IMR-90 (cell line): ENCODE measurements around the gene CENPS. TPM values are rescaled to one million over a fixed set of nuclear protein-coding genes. Genes with fewer than 3 reads are reported as not detected.

ENCODE experiments used
- ATAC-seq: fragments of 200-7000 bp; cut with Tn5 transposase; 2 replicates; pipeline ENCODE4 v1.9.1; 2020; ENCODE audit warnings: low read depth, mild to moderate bottlenecking, moderate library complexity
- BruUV-seq: library from RNA; stranded (reverse); fragments of 400-500 nt; replicated peaks from 2 replicates; lab custom pipeline; 2021; lab: Mats Ljungman, UMichigan
- CTCF ChIA-PET: fragments of 300-600 bp; formaldehyde crosslinking; extraction: SDS; loops from one replicate; lab custom pipeline; 2021; ENCODE audit warnings: antibody characterized with exemption; lab: Yijun Ruan, JAX
- POLR2A ChIA-PET: fragments of 300-600 bp; sonication (Branson Sonifier 250); formaldehyde crosslinking; loops from one replicate; lab custom pipeline; 2022; ENCODE audit warnings: antibody characterized with exemption; ENCODE audit not compliant: unreplicated experiment; lab: Charles Lee
- DNase-seq: peaks from one replicate; pipeline ENCODE4 v3.0.0; 2013
- H2AFZ ChIP-seq: replicated peaks from 2 replicates; pipeline ENCODE3; 2013; ENCODE audit warnings: low read length, mild to moderate bottlenecking; ENCODE audit not compliant: poor library complexity
- H2AK5ac ChIP-seq: 2 replicates; pipeline ENCODE4 v1.6.1; 2013; ENCODE audit warnings: low read depth, low read length, inconsistent platforms
- H2AK9ac ChIP-seq: replicated peaks from 2 replicates; pipeline ENCODE3; 2013; ENCODE audit warnings: mild to moderate bottlenecking, low read depth, low read length, moderate library complexity; ENCODE audit not compliant: poor library complexity
- H2BK120ac ChIP-seq: 2 replicates; pipeline ENCODE4 v1.6.1; 2013; ENCODE audit warnings: low read depth, low read length, inconsistent platforms
- H2BK15ac ChIP-seq: 3 replicates; pipeline ENCODE4 v1.6.1; 2013; ENCODE audit warnings: low read depth, low read length, inconsistent platforms
- H2BK20ac ChIP-seq: 2 replicates; pipeline ENCODE4 v1.6.1; 2013; ENCODE audit warnings: low read depth, mild to moderate bottlenecking, inconsistent platforms, low read length, moderate library complexity
- H2BK5ac ChIP-seq: 2 replicates; pipeline ENCODE4 v1.6.1; 2013; ENCODE audit warnings: mild to moderate bottlenecking, low read depth, low read length, inconsistent platforms; ENCODE audit not compliant: poor library complexity, severe bottlenecking
- H3K14ac ChIP-seq: replicated peaks from 2 replicates; pipeline ENCODE4 v1.6.1; 2013; ENCODE audit warnings: low read depth, low read length, inconsistent platforms
- H3K18ac ChIP-seq: 2 replicates; pipeline ENCODE4 v1.6.1; 2013; ENCODE audit warnings: low read depth, low read length, control low read depth
- H3K23ac ChIP-seq: 2 replicates; pipeline ENCODE4 v1.6.1; 2013; ENCODE audit warnings: low read depth, low read length, inconsistent platforms
- H3K27ac ChIP-seq: 2 replicates; pipeline ENCODE4 v1.5.1; 2013; ENCODE audit warnings: mild to moderate bottlenecking, control low read depth, low read length; ENCODE audit not compliant: insufficient read depth
- H3K27me3 ChIP-seq: 2 replicates; pipeline ENCODE4 v1.6.1; 2013; ENCODE audit warnings: low read length; ENCODE audit not compliant: control insufficient read depth, insufficient read depth
- H3K36me3 ChIP-seq: 2 replicates; pipeline ENCODE4 v1.6.1; 2013; ENCODE audit warnings: low read length, mixed read lengths; ENCODE audit not compliant: control insufficient read depth, insufficient read depth
- H3K4ac ChIP-seq: 2 replicates; pipeline ENCODE4 v1.6.1; 2013; ENCODE audit warnings: low read depth, low read length, inconsistent platforms
- H3K4me1 ChIP-seq: 2 replicates; pipeline ENCODE4 v1.6.1; 2013; ENCODE audit warnings: low read length, mixed read lengths; ENCODE audit not compliant: control insufficient read depth, insufficient read depth
- H3K4me2 ChIP-seq: 2 replicates; pipeline ENCODE4 v1.6.1; 2013; ENCODE audit warnings: low read depth, mild to moderate bottlenecking, control low read depth, low read length, moderate library complexity
- H3K4me3 ChIP-seq: 2 replicates; pipeline ENCODE4 v1.5.1; 2013; ENCODE audit warnings: low read depth, mild to moderate bottlenecking, control low read depth, low read length, moderate library complexity; ENCODE audit not compliant: insufficient read depth
- H3K56ac ChIP-seq: 2 replicates; pipeline ENCODE4 v1.6.1; 2013; ENCODE audit warnings: low read length, inconsistent platforms; ENCODE audit not compliant: insufficient read depth; ENCODE audit errors: extremely low read depth
- H3K79me1 ChIP-seq, 2 experiments: 2 replicates each; pipeline ENCODE4 v1.6.1; 2013; ENCODE audit warnings: low read length in 2 of 2, inconsistent platforms in 1 of 2, low read depth in 1 of 2
- H3K9ac ChIP-seq: 2 replicates; pipeline ENCODE4 v1.6.1; 2013; ENCODE audit warnings: low read depth, low read length, control low read depth
- H3K9me1 ChIP-seq: 2 replicates; pipeline ENCODE4 v1.6.1; 2013; ENCODE audit warnings: low read length, inconsistent platforms; ENCODE audit not compliant: insufficient read depth
- H3K9me3 ChIP-seq: 2 replicates; pipeline ENCODE4 v1.6.1; 2013; ENCODE audit warnings: low read length; ENCODE audit not compliant: control insufficient read depth, insufficient read depth
- H4K20me1 ChIP-seq: 2 replicates; pipeline ENCODE4 v1.6.1; 2013; ENCODE audit warnings: low read length, inconsistent platforms; ENCODE audit not compliant: insufficient read depth
- H4K5ac ChIP-seq: 2 replicates; pipeline ENCODE4 v1.6.1; 2013; ENCODE audit warnings: mild to moderate bottlenecking, low read depth, low read length, control low read depth
- H4K8ac ChIP-seq, 2 experiments: 2 replicates each; pipeline ENCODE4 v1.6.1; 2013; ENCODE audit warnings: low read depth in 2 of 2, low read length in 2 of 2, control low read depth in 1 of 2, inconsistent platforms in 1 of 2
- H4K91ac ChIP-seq: 2 replicates; pipeline ENCODE4 v1.6.1; 2013; ENCODE audit warnings: low read depth, low read length, inconsistent platforms; ENCODE audit not compliant: insufficient read depth
- RAD21 ChIP-seq: IDR thresholded peaks from 2 replicates; pipeline ENCODE4 v1.6.1; 2012; ENCODE audit warnings: low read length, improper control_type of control experiment
- USF2 ChIP-seq: fragments of 150-350 bp; IDR thresholded peaks from 2 replicates; pipeline ENCODE4 v1.6.1; 2017; ENCODE audit warnings: mild to moderate bottlenecking, antibody characterized with exemption, low read length, low read depth
- WGBS, 2 experiments: methylation state at CpG; one replicate each; pipeline versions ENCODE4 v1.1.5 to v1.1.7; 2013; ENCODE audit warnings: missing lambda C conversion rate in 2 of 2; ENCODE audit not compliant: insufficient read length in 1 of 2; ENCODE audit errors: extremely low coverage in 2 of 2; 5-methylcytosine and 5-hydroxymethylcytosine counted together
- dilution Hi-C: fragments of 300-500 bp; cut with HindIII; formaldehyde crosslinking; loops from one replicate; pipeline ENCODE4 v1.14.3; 2018; ENCODE audit warnings: low sequenced_read_pairs; ENCODE audit not compliant: unreplicated experiment
- in situ Hi-C: fragments of 300-500 bp; cut with MboI; formaldehyde crosslinking; loops from 3 replicates; pipeline ENCODE4 v1.14.3; 2019; ENCODE audit warnings: low sequenced_read_pairs, inconsistent platforms, mixed read lengths
- intact Hi-C: fragments of 100-400 bp; cut with micrococcal nuclease; formaldehyde crosslinking; loops from 2 replicates; pipeline ENCODE4 v1.10.0; 2022
- polyA plus RNA-seq, 3 experiments: library from polyadenylated mRNA; depleted of rRNA; stranded (reverse); fragments of >200 nt; gene quantifications; 2 replicates each; pipeline ENCODE4 v1.2.3, GENCODE V29; 2012; ENCODE audit warnings: low replicate concordance in 1 of 3
- total RNA-seq: library from RNA; depleted of rRNA; stranded (reverse); fragments of >200 nt; gene quantifications from 2 replicates; pipeline ENCODE4 v1.2.3, GENCODE V29; 2012

CENPS gene
- total and polyA plus RNA-seq, 2 of the 4 experiments (the other 2 are of a cell fraction) = 9.9 to 12.3 TPM

- H3K23ac ChIP-seq = no peak overlapping the region
- peaks cover 38% of the 10 kb centered on the region for H3K36me3 ChIP-seq
- ChIA-PET POLR2A (no interaction called here), CTCF (no interaction called here)
- H3K4ac ChIP-seq = no peak overlapping the region
- no peak overlapping the region for H2BK120ac ChIP-seq
- H3K4me1 ChIP-seq = no peaks in the 10 kb centered on the region; the same call in 1 of the 2 replicates
- H2AK5ac ChIP-seq = no peak overlapping the region
- 0 out of 2 replicates have a peak, but pooled peaks cover 4% of the 10 kb centered on the region for H3K9me1 ChIP-seq
- H3K27me3 ChIP-seq = no peaks in the 10 kb centered on the region
- H3K27ac ChIP-seq = no peak overlapping the region
- H4K5ac ChIP-seq = no peak overlapping the region
- in situ Hi-C loops = no loop called here
- no peak overlapping the region for H3K18ac ChIP-seq
- H3K56ac ChIP-seq = no peak overlapping the region
- no peak overlapping the region for H2BK5ac ChIP-seq
- DNase-seq (no peak), ATAC-seq (no peak)
- BruUV-seq = no TSS peak
- no peak overlapping the region for H2BK20ac ChIP-seq
- H3K14ac ChIP-seq = no peak overlapping the region
- TF ChIP-seq RAD21 (no peak), USF2 (no peak)
- dilution Hi-C loops = no loop called here
- no peaks in the 10 kb centered on the region for H4K20me1 ChIP-seq
- H2AK9ac ChIP-seq = no peak overlapping the region
- H3K4me2 ChIP-seq = no peak overlapping the region
- H3K9ac ChIP-seq = no peak overlapping the region
- H3K79me1 ChIP-seq = no peaks in the 10 kb centered on the region; a peak in 2 of 4 replicates
- H4K8ac ChIP-seq = no peak overlapping the region
- no peak overlapping the region for H3K4me3 ChIP-seq
- intact Hi-C loops = loop anchor here (10.0 kb wide), 1 partner anchor 387 kb away; the partner anchor contains the start of gene UBE4B
- no peaks in the 10 kb centered on the region for H3K9me3 ChIP-seq
- H2AFZ ChIP-seq = no peak overlapping the region
- no peak overlapping the region for H2BK15ac ChIP-seq
- WGBS, 2 experiments = no CpG with 5 or more reads among the region's 5 CpGs
- no peak overlapping the region for H4K91ac ChIP-seq
These were observed 8.6 kb upstream of the CENPS start for GRCh38 chr1:10421637-10422036.
